ENCODE results near the gene ARHGEF40.

DNA sequence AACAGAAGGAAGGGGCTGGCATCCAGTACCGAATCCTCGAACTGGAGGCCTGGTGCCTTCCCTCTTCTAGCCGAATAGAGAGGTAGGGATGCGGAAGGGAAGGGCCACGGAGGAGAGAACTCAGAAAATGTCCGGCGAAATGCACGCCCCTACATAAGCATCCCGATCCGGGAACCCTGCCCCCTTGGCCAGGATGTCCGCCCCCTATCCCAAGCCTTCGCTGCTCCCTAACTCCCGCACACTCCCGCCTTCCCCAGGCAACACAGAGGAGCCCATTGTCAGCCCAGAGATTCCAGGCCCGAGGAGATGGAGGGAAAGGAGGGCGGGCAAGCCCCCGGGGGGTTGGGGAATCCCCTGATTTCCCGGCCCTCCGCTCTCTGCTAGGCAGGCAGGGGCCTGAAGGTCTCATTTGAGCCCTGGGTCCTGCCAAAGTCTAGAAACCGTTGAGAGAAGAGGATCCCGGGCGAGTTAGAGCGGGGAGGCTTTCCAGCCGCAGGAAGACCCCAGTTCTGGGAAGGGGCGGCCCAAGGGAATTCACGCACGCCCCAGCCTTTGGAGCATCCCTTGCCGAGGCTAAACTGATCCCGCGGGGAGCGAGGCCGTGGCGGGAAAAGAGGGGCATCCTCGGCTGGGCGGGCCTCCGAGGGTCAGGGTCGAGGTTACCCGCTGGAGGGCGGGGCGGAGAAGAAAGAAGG, 569 bp upstream of the ARHGEF40 start:
- TF ChIP-seq POLR2A (IDR thresholded peaks at IDR 0.05; ENCODE audit: extremely low read depth, insufficient read length), result no peak
- TF ChIP-seq, protein P1, sequence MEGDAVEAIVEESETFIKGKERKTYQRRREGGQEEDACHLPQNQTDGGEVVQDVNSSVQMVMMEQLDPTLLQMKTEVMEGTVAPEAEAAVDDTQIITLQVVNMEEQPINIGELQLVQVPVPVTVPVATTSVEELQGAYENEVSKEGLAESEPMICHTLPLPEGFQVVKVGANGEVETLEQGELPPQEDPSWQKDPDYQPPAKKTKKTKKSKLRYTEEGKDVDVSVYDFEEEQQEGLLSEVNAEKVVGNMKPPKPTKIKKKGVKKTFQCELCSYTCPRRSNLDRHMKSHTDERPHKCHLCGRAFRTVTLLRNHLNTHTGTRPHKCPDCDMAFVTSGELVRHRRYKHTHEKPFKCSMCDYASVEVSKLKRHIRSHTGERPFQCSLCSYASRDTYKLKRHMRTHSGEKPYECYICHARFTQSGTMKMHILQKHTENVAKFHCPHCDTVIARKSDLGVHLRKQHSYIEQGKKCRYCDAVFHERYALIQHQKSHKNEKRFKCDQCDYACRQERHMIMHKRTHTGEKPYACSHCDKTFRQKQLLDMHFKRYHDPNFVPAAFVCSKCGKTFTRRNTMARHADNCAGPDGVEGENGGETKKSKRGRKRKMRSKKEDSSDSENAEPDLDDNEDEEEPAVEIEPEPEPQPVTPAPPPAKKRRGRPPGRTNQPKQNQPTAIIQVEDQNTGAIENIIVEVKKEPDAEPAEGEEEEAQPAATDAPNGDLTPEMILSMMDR (IDR thresholded peaks at IDR 0.05; ENCODE audit: low read depth, low read length), result no peak
- TF ChIP-seq, protein P2, sequence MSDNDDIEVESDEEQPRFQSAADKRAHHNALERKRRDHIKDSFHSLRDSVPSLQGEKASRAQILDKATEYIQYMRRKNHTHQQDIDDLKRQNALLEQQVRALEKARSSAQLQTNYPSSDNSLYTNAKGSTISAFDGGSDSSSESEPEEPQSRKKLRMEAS (IDR thresholded peaks at IDR 0.05; ENCODE audit: low read depth, low read length), result no peak
- TF ChIP-seq MYC (IDR thresholded peaks at IDR 0.05; ENCODE audit: low read depth, low read length), result no peak
